ENCODE results near the gene MGAT3.

Gene MGAT3

DNA sequence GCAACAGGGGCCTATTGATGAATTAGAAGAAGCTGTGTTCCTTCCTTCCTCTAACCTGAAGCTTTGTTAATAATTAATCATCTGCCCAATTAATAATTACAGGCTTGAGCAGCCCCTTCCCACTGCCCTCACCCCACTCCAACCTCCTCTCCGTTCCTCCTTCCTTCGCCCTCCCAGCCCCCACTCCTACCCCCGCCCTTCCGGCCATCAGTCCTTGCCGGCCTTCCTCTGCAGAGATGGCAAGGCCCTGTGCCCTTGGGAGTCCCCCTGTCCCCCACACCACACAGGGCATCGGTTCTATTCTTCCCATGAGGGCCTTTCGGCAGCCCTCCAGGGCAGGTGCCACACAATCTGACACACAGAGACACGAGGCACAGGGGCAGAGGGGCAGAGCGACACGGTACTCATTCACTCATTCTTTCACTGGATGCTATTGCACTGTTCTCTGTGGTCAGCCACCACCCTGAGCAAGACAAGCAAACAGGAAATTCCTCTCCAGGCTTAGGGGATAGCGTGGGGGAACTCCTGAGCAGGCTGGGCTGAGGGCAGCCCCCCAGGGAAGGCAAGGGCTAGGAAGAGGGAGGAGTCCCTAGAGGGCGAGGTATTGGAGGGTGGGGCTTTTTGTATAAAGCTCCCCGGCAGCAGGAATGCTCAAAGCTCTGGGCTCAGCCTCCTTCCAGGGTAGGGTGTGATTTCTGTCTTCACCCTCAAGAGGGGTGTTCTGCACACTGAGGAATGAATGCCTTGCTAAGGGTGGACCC, 14.7 kb downstream of the MGAT3 start:
- no peak for DNase-seq (ENCODE audit: low read depth)

DNA sequence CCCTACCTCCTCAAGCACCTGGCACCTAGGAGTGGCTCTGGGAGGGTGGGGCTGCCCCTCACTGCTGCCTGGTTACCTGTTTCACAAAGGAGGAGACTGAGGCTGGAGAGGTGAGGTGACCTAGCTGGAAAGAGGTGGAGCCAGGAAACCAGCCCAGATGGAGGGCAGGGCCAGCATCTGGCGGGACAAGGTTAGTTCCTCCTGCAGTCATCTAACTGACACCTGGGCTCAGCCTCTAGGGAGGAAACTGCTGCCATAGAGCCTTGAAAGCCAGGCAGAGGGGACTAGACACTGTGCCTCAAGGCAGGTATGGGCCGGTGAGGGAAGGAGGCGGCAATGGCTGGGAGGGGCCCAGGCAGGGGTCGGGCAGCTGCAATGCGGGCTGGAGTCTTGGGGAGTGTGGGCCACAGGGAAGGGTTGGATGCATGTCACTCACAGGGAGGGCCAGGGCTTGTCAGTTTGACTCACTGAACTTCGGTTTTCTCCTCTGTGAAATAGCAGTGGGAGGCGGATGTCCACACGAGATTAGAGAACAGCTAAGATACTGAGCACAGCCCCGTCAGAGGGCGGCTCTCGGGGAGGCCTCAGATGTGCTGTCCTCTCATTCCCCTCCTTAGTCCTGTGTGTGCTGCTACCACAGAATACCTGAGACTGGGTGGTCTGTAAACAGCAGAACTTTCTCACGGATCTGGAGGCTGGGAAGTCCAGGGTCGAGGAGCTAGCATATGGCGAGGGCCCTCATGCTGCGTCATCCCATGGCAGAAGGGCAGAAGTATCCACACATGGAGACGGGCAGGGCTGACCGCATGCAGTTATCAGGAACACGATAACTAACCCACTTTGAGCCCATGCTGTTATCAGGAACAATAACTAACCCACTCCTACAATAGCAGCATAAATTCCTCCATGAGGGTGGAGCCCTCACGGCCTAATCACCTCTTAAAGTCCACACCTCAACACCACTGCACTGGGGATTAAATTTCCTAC, 16.1 kb downstream of the MGAT3 start:
- DNase-seq (ENCODE audit: low read depth) = no peak

DNA sequence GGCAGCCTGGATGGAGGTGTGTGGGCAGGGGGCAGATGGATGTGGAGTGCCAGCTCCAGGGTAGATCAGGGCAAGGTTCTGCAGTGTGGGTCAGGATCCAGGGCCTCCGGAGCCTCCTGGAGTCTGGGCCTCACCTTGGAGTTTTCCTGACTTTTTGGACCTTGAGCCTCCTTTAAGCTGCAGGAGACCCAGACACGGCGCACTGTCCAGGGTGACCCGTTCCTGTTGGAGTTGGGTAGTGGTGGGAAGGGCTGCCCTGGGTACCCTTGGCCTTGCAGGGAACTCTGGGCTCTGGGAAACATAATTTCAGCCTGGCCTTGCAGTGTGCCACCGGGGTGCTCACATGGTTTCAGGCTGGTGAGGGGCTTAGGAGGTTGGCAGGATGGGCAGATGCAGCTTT, 17.0 kb downstream of the MGAT3 start:
- no peak for DNase-seq (ENCODE audit: low read depth)

DNA sequence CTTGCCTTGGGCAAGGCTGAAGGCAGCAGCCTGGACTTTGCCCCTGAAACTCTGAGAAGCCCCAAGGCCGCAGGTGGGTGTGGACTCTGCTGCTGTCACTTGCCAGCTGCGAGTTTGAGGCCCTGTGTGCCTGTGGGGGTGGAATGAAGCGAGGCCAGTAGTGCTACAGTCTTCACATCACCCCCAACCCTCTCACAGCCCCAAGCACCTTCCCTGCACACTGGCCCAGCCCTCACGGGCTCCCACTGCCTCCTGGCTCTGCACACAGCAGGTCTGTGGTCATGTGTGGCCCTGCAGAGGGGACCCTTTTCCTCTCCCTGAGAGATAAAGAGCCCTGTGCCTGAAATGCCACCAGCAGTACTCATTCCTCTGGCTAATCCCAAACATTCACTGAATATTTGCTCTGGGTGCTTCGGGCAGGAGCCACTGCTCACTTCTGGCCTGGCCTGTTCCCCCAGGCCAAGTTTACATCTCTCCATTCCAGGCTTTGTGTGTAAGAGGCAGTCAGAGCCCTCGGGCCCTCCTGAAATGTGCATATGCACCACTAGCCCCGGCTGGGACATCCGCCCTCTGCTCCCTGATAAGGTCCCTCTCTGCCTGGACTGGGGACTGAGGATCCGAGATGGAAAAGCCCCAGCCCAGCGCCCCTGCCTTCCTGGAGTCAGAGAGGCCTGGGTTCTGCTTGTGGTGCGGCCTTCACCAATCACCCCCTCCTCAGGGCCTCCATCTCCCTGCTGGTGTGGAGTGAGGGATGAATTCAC, 17.7 kb downstream of the MGAT3 start:
- no peak for DNase-seq (ENCODE audit: low read depth)

DNA sequence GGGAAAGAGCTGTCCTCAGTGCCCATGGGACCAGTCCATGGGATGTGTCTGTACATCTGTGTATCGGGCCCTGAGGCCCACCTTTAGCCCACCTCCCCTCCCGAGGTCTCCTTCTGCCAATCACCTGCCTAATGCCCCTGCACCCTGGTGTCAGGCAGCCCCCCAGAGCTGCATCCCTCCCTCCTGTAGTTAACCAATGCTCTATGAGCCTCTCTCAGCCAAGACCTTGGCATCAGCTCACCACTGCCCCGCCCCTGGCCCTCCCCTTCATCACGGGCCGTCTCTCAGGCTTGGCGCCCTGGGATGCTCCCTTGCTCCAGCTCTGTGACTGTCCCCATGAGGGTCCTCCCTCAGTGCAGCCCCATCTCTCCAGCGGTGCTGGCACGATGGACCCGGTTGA, 18.5 kb downstream of the MGAT3 start:
- no peak for DNase-seq (ENCODE audit: low read depth)

DNA sequence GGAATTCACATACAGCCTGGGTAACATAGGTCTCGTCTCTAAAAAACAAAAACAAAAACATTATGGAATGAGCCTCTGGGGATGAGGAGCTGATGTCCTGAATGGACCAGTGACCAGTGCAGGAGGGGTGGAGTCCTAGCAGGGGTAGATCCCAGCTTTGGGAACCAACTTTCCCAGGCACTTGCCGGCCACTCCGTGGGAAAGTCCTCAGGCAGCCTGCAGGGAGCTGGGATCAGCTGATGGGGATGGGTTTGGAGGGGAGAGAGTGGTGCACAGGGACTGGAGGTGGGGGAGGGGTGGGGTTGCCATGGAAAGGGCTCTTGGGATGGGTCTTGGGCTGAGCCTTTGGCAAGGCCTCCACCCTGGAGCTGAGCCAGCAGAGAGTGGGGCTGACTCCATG, 19.1 kb downstream of the MGAT3 start:
- DNase-seq (ENCODE audit: low read depth) = no peak

DNA sequence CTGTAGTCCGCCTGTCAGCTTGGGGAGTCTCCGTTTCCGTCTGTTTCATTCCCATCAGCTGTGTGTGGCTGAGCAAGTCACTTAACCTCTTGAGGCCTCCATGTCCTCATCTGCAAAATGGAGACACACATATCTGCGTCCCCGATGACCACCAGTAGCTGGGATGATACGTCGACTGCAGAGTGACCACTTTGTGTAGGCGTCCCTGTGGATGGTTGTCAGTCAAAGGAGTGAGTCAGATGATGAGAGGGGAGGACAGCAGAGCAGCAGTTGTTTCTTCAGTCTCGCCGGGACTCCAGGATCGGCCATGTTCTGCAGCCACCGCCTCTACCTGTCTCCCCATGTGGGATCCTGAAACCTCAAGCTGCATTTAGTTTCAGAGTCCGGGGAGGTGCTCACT, 19.9 kb downstream of the MGAT3 start:
- no peak for DNase-seq (ENCODE audit: low read depth)

DNA sequence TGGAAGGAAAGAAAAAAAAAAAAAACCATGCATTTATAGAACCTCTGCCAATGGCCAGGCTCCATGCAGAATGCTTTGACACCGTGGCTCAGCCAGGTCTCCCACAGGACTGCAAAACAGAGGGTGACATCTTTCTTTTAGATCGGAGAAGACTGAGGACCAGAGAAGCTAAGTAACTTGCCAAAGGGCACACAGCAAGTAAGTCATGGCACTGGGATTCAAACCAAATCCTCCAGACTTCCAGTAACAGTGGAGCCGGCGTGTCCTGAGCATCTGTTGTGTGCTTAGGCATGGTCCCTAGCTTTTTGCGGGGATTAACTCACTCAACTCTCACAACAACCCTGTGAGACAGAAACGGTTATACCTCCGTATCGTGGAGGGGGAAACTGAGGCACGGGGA, 20.7 kb downstream of the MGAT3 start:
- no peak for DNase-seq (ENCODE audit: low read depth)

DNA sequence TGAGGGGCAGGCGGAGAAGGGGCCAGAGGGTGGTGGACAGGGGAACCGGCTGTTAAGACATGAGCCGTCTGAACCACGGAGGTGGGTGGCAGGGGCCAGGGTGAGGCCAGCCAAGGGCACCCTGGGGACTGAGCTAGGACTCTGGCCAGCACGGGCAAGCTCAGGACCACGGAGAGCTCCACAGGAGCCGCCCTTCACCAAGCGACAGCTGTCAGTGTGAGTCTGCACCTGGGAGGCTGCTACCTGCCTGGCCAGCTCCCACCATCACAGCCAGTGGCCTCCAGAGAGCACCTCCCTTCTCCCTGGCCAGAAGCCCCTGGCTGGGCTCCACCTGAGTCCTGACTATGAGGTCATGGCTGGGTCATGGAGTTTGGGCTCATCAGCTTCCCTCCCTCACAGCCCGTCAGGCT, 21.6 kb downstream of the MGAT3 start:
- no peak for DNase-seq (ENCODE audit: low read depth)

DNA sequence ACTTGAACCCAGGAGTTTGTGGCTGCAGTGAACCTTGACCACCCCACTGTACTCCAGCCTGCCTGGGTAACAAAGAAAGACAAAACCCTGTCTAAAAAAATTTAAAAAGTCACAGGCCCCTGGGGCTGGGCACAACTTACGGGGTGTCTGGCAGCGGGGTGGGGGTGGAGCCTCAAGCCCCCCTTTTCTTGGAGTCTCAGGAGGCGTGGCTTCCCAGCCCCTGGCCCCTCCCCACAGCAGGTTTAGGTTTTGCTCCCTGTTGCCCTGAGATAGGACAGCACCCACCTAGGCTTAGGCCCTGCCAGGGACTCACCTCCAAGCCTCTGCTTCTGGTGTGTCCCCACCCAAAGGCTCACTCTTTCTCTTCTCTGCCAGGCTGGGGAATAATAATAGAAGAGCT, 22.4 kb downstream of the MGAT3 start:
- no peak for DNase-seq (ENCODE audit: low read depth)

DNA sequence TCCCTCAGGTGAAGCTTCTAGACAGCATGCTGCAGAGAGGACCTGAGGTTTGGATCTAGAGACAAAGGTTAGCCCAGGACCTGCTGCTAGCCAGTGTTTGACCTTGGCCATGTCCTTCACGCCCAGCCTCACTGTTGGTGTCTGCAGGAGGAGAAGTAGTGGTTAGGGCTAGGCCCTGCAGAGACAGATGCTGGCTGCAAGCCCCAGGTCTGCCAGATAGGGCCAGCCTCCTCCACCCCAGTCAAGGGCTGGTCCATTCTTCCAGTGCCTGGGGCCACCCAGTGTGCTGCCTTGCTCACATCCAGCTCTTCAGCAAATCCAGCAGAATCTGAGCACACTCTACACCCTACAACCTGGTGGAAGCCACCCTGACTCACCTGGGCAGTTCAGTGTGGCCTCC, 23.7 kb downstream of the MGAT3 start:
- no peak for DNase-seq (ENCODE audit: low read depth)

DNA sequence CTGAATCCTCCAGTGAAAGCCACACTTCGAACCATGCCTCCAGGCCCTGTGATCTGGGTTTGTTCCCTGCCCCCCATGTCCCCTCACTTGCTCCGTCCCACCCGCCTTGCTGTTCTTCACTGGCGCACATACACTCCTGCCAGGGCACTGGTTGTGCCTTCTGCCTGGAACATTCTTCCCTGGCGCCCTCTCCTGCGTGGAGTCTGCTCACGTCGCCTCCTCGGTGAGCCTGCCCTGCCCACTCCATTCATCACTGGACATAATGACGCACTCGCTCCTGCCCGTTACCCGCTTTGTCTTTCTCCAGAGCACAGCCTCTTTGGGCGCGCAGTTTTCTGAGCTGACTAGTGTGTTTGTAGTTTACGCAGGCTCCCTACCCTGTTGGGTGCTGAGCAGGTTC, 24.2 kb downstream of the MGAT3 start:
- no peak for DNase-seq (ENCODE audit: low read depth)

DNA sequence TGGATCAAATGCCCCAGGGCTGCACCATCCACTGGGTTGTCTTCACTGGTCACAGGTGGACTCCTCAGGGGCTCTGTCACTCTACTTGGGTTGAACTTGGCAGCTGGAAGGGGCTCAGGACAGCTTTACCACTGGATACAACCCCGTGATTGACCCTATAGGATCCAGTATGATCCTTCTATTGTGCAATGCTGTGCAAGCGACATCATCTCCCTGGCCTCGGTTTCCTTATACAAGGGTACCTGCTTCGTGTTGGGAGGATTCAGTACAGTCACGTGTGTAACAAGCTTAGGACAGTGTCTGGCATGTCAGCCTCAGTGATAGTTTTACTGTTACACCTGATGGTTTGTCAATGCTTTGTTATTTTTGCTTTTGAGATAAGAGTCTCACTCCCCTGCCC, 24.8 kb downstream of the MGAT3 start:
- no peak for DNase-seq (ENCODE audit: low read depth)

DNA sequence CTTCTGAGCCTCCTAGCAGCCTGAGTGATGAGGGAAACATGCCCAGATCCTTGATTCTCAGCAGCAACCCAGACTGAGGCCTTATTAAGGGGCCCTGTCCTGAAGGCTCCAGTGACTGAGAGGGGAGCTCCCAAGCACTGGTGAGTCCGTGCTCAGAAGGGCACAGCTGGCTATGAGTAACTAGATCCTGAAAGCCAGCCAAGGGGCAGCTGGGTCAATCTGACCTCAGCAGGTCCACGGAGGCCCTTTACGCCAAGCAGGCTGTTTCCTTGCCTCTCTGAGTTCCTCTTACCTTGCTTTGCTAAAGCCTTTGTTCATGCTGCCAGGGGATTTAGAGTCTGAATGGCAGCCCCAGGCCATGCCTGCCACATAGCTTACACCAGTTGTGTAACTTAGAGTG, 26.0 kb downstream of the MGAT3 start:
- no peak for DNase-seq (ENCODE audit: low read depth)

DNA sequence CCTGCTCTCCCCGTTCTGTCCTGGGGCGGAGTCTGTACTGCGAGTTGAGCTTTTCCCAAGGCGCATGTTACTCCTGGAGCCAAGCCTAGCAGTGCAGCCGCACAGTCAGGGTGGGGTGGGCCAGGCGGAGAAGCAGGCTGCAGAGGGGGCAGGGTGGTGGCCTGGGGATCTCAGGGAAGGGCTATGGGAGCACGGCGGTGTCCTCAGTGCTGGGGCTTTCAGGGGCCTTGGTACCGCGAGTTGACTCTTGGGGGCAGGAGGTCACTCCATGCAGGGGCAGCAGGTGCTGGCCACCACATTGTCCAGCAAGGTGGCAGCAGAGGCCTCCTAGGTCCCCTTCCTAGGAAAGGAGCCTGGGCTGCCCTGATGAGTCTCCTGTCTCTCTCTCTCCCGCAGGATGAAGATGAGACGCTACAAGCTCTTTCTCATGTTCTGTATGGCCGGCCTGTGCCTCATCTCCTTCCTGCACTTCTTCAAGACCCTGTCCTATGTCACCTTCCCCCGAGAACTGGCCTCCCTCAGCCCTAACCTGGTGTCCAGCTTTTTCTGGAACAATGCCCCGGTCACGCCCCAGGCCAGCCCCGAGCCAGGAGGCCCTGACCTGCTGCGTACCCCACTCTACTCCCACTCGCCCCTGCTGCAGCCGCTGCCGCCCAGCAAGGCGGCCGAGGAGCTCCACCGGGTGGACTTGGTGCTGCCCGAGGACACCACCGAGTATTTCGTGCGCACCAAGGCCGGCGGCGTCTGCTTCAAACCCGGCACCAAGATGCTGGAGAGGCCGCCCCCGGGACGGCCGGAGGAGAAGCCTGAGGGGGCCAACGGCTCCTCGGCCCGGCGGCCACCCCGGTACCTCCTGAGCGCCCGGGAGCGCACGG, 30.4 kb downstream of the MGAT3 start:
- no peak for DNase-seq (ENCODE audit: low read depth)

DNA sequence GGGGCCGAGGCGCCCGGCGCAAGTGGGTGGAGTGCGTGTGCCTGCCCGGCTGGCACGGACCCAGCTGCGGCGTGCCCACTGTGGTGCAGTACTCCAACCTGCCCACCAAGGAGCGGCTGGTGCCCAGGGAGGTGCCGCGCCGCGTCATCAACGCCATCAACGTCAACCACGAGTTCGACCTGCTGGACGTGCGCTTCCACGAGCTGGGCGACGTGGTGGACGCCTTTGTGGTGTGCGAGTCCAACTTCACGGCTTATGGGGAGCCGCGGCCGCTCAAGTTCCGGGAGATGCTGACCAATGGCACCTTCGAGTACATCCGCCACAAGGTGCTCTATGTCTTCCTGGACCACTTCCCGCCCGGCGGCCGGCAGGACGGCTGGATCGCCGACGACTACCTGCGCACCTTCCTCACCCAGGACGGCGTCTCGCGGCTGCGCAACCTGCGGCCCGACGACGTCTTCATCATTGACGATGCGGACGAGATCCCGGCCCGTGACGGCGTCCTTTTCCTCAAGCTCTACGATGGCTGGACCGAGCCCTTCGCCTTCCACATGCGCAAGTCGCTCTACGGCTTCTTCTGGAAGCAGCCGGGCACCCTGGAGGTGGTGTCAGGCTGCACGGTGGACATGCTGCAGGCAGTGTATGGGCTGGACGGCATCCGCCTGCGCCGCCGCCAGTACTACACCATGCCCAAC, 31.2 kb downstream of the MGAT3 start:
- no peak for DNase-seq (ENCODE audit: low read depth)

DNA sequence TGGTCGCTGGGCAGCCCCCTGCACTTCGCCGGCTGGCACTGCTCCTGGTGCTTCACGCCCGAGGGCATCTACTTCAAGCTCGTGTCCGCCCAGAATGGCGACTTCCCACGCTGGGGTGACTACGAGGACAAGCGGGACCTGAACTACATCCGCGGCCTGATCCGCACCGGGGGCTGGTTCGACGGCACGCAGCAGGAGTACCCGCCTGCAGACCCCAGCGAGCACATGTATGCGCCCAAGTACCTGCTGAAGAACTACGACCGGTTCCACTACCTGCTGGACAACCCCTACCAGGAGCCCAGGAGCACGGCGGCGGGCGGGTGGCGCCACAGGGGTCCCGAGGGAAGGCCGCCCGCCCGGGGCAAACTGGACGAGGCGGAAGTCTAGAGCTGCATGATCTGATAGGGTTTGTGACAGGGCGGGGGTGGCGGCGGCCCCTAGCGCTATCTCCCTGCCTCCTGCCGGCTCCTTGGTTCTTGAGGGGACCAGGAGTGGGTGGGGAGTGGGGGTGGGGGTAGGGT, 31.8 kb downstream of the MGAT3 start:
- no peak for DNase-seq (ENCODE audit: low read depth)

DNA sequence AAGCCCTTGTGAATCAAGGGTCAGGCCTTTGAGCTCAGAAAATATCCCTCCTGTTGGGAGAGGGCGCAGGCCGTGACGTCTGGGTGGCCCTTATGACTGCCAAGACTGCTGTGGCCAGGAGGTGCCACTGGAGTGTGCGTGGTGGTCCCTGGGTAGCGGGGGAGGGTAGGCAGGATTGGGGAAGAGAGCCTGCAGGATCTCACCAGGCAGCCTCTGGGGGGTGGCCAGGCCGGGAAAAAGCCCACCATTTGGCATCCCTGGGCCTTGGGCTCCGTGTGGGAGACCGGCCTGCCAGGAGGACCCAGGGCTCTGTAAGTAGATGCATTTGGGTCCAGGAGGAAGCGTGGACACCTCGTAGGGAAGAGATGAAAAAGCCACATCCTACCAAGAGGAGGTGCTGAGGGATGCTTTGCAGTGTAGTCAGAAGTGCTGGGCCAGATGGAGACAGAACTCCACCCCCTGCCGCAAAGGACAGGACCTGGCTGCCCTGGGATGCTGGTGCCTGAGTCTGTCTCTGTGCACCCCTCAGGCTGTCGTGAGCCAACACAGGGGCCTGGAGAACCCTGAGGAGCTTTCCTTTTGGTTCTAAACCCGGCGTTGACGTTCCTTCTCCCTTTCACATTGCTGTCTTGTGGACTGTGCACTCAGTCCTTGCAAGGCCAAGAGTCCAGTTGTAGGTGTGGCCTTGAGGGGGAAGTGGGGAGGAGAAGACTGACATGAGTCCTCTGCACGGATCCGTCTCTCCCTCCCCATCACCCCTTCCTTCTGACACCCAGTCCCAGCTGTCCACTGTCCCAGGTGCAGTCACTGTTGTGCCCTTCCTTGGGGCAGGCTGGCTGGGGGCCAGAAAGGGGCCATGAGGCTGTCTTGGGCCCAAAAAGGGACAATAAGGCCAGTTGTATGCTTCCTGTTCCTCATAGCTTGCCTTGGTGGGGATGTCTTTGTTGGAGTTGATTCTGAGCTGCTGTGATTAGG, 32.6 kb downstream of the MGAT3 start:
- DNase-seq (ENCODE audit: low read depth) = no peak

DNA sequence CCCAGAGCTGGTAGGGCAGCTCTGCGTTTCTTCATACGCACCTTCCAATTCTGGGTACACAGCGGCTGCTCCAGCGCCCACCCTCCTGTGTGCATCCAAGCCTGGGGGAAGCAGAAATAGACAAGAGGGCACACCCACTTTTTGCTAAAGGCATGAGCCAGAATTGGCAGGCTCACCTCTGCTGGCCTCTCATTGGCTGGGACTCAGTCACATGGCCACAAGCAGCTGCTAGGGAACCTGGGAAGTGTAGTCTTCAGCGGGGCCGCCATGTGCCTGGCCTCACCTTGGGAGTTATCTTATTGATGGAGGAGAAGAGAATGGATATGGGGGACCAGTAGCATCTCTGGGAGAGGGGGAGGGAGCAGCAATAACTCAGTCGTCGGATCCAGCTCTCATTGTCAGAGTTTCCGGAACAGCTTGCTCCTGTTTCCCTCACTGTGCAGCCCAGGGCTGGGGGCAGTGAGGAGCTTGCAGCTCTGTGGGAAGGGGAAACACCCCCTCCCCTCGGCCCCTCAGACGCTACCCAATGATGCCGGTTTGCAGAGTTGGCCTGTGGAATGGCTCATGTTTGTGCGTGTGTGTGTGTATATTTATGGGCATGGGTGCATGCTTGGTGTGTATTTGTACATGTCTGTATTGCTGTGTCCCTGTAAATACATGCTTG, 33.5 kb downstream of the MGAT3 start:
- peak; percentile 76 for DNase-seq (ENCODE audit: low read depth)
